A549 (cell line): ENCODE results near the gene MESD. TPM values are rescaled to one million over a fixed set of nuclear protein-coding genes. Genes with fewer than 3 reads are reported as not detected.

Source experiments
- ATAC-seq, 2 experiments: fragments of 200-7000 bp in 1 of 2; fragments of >200 bp in 1 of 2; cut with Nextera tagmentation in 1 of 2; cut with Tn5 transposase in 1 of 2; 3 replicates each; pipeline versions ENCODE4 v1.8.0 to v1.9.1; 2018 to 2020; ENCODE audit warnings: mild to moderate bottlenecking in 1 of 2, moderate library complexity in 1 of 2
- CTCF ChIA-PET: fragments of 300-600 bp; sonication (Branson Sonifier 250); formaldehyde crosslinking; extraction: SDS; loops from one replicate; lab custom pipeline; 2021; ENCODE audit warnings: antibody characterized with exemption, inconsistent platforms; lab: Yijun Ruan, JAX
- POLR2A ChIA-PET: fragments of 350-600 bp; formaldehyde crosslinking; extraction: SDS; loops from one replicate; lab custom pipeline; 2021; ENCODE audit warnings: antibody characterized with exemption, inconsistent platforms; lab: Yijun Ruan, JAX
- DNase-seq, 2 experiments: peaks; one replicate each; pipeline versions ENCODE4 v3.0.0 to v3.0.0-alpha.2; 2011 to 2016; ENCODE audit warnings: low read depth in 1 of 2, low spot score in 1 of 2
- FAIRE-seq: peaks from 2 replicates; lab custom pipeline; 2011; peaks lifted over from hg19 to GRCh38; lab: Jason Lieb, UNC
- H3K27ac ChIP-seq, 2 experiments: fragments of >200 bp; sonication (Bioruptor Twin); formaldehyde crosslinking; 3 replicates each; pipeline ENCODE4 v1.5.1; 2016 to 2017
- H3K4me1 ChIP-seq: fragments of >200 bp; sonication (Bioruptor Twin); formaldehyde crosslinking; 3 replicates; pipeline ENCODE4 v1.6.1; 2016
- H3K4me2 ChIP-seq: fragments of >200 bp; sonication (Bioruptor Twin); formaldehyde crosslinking; 3 replicates; pipeline ENCODE4 v1.6.1; 2016
- H3K4me3 ChIP-seq: fragments of >200 bp; sonication (Bioruptor Twin); formaldehyde crosslinking; 3 replicates; pipeline ENCODE4 v1.5.1; 2016
- H3K9me3 ChIP-seq: fragments of >200 bp; sonication (Bioruptor Twin); formaldehyde crosslinking; 3 replicates; pipeline ENCODE4 v1.6.1; 2016
- CBX2 ChIP-seq: fragments of 200-600 bp; sonication (generic); IDR thresholded peaks from 2 replicates; pipeline ENCODE4 v1.6.1; 2016; ENCODE audit warnings: low read depth, mild to moderate bottlenecking, borderline replicate concordance
- CEBPB ChIP-seq, 2 experiments: fragments of >200 bp in 1 of 2; sonication (Bioruptor Twin) in 1 of 2; formaldehyde crosslinking in 1 of 2; IDR thresholded peaks; 2 replicates each; pipeline ENCODE4 v1.6.1; 2012 to 2016
- CHD4 ChIP-seq: fragments of 200-600 bp; sonication (generic); IDR thresholded peaks from 2 replicates; pipeline ENCODE4 v1.6.1; 2016; ENCODE audit warnings: antibody characterized with exemption, mild to moderate bottlenecking, borderline replicate concordance
- EP300 ChIP-seq, 2 experiments: fragments of >200 bp; sonication (Bioruptor Twin); formaldehyde crosslinking; IDR thresholded peaks; 2 replicates in 1 of 2; 3 replicates in 1 of 2; pipeline ENCODE4 v1.6.1; 2016 to 2017
- FOSL2 ChIP-seq, 2 experiments: fragments of 450-650 bp in 1 of 2; fragments of >200 bp in 1 of 2; sonication (Bioruptor Twin) in 1 of 2; formaldehyde crosslinking; IDR thresholded peaks; 2 replicates each; pipeline versions ENCODE4 v1.5.0 to v1.6.1; 2016 to 2020; ENCODE audit warnings: mild to moderate bottlenecking in 1 of 2, moderate library complexity in 1 of 2
- GATA3 ChIP-seq: IDR thresholded peaks from 2 replicates; pipeline ENCODE4 v1.6.1; 2012; ENCODE audit warnings: borderline replicate concordance
- HOXB13 ChIP-seq: fragments of 250-450 bp; sonication (Bioruptor Pico); IDR thresholded peaks from 2 replicates; pipeline ENCODE4 v1.5.0; 2020; ENCODE audit warnings: low read depth, mild to moderate bottlenecking, moderate library complexity
- HOXB5 ChIP-seq: fragments of 250-450 bp; sonication (Bioruptor Pico); IDR thresholded peaks from 2 replicates; pipeline ENCODE4 v1.5.0; 2020; ENCODE audit warnings: mild to moderate bottlenecking, moderate library complexity
- JUNB ChIP-seq: fragments of >200 bp; sonication (Bioruptor Twin); formaldehyde crosslinking; IDR thresholded peaks from 2 replicates; pipeline ENCODE4 v1.6.1; 2016
- KDM1A ChIP-seq: fragments of 200-600 bp; sonication (generic); IDR thresholded peaks from 2 replicates; pipeline ENCODE4 v1.6.1; 2016; ENCODE audit warnings: low read depth, mild to moderate bottlenecking
- KDM5A ChIP-seq: fragments of 200-600 bp; sonication (generic); IDR thresholded peaks from 2 replicates; pipeline ENCODE4 v1.6.1; 2016; ENCODE audit warnings: antibody characterized with exemption, mild to moderate bottlenecking
- MAFK ChIP-seq: fragments of 450-650 bp; IDR thresholded peaks from 2 replicates; pipeline ENCODE4 v1.6.1; 2014; ENCODE audit not compliant: partially characterized antibody
- MAZ ChIP-seq: fragments of 150-350 bp; IDR thresholded peaks from 2 replicates; pipeline ENCODE4 v1.6.1; 2014; ENCODE audit warnings: antibody characterized with exemption, low read depth, low read length, borderline replicate concordance
- NFE2L2 ChIP-seq: fragments of 150-350 bp; conservative IDR thresholded peaks from 2 replicates; pipeline ENCODE4 v1.6.1; 2014; ENCODE audit warnings: low read length
- POLR2A ChIP-seq: IDR thresholded peaks from 2 replicates; pipeline ENCODE4 v1.6.1; 2012; ENCODE audit warnings: mild to moderate bottlenecking, low read length
- RAD21 ChIP-seq, 2 experiments: fragments of >200 bp in 1 of 2; sonication (Bioruptor Twin) in 1 of 2; formaldehyde crosslinking in 1 of 2; IDR thresholded peaks in 1 of 2; conservative IDR thresholded peaks in 1 of 2; 2 replicates in 1 of 2; 3 replicates in 1 of 2; pipeline ENCODE4 v1.6.1; 2012 to 2018; ENCODE audit warnings: inconsistent platforms in 1 of 2
- RARB ChIP-seq: fragments of 250-450 bp; sonication (Bioruptor Pico); IDR thresholded peaks from 2 replicates; pipeline ENCODE4 v1.8.0; 2021; ENCODE audit warnings: mild to moderate bottlenecking, moderate library complexity
- SREBF2 ChIP-seq: fragments of 450-650 bp; IDR thresholded peaks from 2 replicates; pipeline ENCODE4 v1.6.1; 2014; ENCODE audit warnings: mild to moderate bottlenecking, moderate library complexity
- TFCP2L1 ChIP-seq: fragments of 250-450 bp; sonication (Bioruptor Pico); IDR thresholded peaks from 2 replicates; pipeline ENCODE4 v1.5.0; 2021; ENCODE audit warnings: mild to moderate bottlenecking
- TP53 ChIP-seq: fragments of 250-450 bp; sonication (Bioruptor Pico); IDR thresholded peaks from 2 replicates; pipeline ENCODE4 v1.5.0; 2021; ENCODE audit warnings: mild to moderate bottlenecking, moderate library complexity
- ZNF302 ChIP-seq: fragments of 250-450 bp; sonication (Bioruptor Pico); IDR thresholded peaks from 2 replicates; pipeline ENCODE4 v1.9.0; 2021; ENCODE audit warnings: inconsistent platforms, mild to moderate bottlenecking, moderate library complexity
- ZSCAN20 ChIP-seq: fragments of 250-450 bp; sonication (Bioruptor Pico); IDR thresholded peaks from 2 replicates; pipeline ENCODE4 v1.8.0; 2022; ENCODE audit warnings: mild to moderate bottlenecking, moderate library complexity
- WGBS: methylation state at CpG from one replicate; pipeline ENCODE4 v1.1.6; 2017; ENCODE audit errors: missing lambda C conversion rate; 5-methylcytosine and 5-hydroxymethylcytosine counted together
- polyA plus RNA-seq, 4 experiments: library from polyadenylated mRNA; depleted of rRNA in 3 of 4; stranded (reverse); fragments of >200 nt; fragmentation: RNase III in 1 of 4; extraction: RNeasy Plus Mini Kit Qiagen cat#74134 plus additional on column Dnase treatment in 1 of 4; gene quantifications; 2 replicates in 3 of 4; 3 replicates in 1 of 4; pipeline ENCODE4 v1.2.3, GENCODE V29; 2011 to 2017
- TF ChIP-seq, protein P1 (sequence below): fragments of >200 bp; sonication (Bioruptor Twin); formaldehyde crosslinking; IDR thresholded peaks from 3 replicates; pipeline ENCODE4 v1.5.1; 2016
- TF ChIP-seq, protein P2 (sequence below): fragments of 450-650 bp; IDR thresholded peaks from 2 replicates; pipeline ENCODE4 v1.6.1; 2014; ENCODE audit warnings: antibody characterized with exemption
- TF ChIP-seq, protein P3 (sequence below): fragments of >200 bp; sonication (Bioruptor Twin); formaldehyde crosslinking; IDR thresholded peaks from 3 replicates; pipeline ENCODE4 v1.6.1; 2016

Gene MESD
- polyA plus RNA-seq, 2 of the 4 experiments (the other 2 are of a cell fraction) = 35.6 to 39.4 TPM

DNA sequence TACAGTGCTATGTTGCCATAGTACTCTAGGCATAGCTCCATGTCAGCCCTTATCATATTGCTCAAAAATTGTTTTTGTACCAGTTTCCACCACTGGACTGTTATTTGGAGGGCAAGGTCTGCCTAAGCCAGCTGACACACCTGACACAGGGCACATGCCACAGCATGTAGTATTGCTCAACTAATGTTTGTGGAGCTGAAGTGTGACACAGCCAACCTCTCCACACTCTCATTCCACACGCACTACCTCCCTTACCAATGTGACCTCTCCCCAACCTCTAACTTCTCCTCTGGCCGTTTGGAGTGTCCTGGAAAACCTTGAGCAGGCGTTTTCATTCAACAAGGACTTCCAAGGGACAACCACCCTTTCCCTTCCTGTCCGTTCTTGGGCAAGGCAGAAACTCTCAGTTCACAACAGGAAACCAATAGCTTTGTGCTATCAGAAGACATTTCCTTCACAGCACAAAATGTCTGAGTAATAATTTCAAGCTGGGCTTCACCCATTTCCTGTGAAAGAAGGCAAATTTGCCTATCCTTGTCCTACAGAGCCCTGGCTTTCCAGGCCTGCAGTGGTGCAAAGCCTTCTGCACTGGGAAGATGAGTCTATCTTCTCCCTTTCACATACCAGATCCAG is 49.5 kb upstream of the MESD start (continued):
- TF ChIP-seq, protein P1, sequence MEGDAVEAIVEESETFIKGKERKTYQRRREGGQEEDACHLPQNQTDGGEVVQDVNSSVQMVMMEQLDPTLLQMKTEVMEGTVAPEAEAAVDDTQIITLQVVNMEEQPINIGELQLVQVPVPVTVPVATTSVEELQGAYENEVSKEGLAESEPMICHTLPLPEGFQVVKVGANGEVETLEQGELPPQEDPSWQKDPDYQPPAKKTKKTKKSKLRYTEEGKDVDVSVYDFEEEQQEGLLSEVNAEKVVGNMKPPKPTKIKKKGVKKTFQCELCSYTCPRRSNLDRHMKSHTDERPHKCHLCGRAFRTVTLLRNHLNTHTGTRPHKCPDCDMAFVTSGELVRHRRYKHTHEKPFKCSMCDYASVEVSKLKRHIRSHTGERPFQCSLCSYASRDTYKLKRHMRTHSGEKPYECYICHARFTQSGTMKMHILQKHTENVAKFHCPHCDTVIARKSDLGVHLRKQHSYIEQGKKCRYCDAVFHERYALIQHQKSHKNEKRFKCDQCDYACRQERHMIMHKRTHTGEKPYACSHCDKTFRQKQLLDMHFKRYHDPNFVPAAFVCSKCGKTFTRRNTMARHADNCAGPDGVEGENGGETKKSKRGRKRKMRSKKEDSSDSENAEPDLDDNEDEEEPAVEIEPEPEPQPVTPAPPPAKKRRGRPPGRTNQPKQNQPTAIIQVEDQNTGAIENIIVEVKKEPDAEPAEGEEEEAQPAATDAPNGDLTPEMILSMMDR = no peak
- TF ChIP-seq SREBF2 = no peak
- TF ChIP-seq, protein P2, sequence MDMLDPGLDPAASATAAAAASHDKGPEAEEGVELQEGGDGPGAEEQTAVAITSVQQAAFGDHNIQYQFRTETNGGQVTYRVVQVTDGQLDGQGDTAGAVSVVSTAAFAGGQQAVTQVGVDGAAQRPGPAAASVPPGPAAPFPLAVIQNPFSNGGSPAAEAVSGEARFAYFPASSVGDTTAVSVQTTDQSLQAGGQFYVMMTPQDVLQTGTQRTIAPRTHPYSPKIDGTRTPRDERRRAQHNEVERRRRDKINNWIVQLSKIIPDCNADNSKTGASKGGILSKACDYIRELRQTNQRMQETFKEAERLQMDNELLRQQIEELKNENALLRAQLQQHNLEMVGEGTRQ = no peak

DNA sequence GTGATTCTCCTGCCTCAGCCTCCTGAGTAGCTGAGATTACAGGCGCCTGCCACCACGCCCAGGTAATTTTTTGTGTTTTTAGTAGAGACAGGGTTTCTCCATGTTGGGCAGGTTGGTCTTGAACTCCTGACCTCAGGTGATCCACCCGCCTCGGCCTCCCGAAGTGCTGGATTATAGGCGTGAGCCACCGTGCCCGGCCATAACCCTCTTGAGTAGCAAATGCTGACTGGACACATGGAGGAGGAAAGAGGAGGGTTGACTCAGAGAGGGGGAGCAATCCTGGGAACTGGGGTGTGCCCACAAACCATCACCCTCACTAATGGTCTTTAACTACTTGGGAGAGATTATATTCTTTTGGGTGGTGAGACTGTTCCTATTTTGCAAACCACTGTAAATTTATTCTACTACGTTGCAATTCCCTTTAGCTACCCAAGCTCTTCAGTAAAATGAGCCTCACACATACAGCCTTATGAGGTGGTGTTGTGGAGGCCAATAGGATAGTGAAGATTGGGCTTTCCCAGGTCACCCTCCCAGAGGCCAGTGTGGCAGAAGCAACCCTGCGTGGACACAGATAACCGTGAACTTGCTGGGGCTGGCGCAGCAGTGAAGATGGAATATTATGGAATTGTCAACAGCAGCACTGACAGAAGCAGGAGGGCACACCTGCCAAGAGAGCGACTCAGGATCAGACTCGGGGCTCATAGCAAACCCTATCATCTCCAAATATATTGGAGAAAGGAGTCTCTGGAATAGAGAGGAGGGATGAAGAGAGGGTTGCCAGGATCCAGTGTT is 48.5 kb upstream of the MESD start:
- POLR2A ChIA-PET = no interaction called here
- Histone ChIP-seq H3K27ac (no peak overlapping the region), H3K4me2 (no peak overlapping the region), H3K4me1 (no peaks in the 10 kb centered on the region), H3K4me3 (no peak overlapping the region), H3K9me3 (no peaks in the 10 kb centered on the region)
- ATAC-seq (peak; percentile 17 to 21; a peak in 2 of 6 replicates), DNase-seq (no peak), FAIRE-seq (no peak)
- CTCF ChIA-PET = no interaction called here
- TF ChIP-seq RARB (CRISPR knock-in tag) (no peak), EP300 (IDR thresholded peaks at IDR 0.05) (no peak), MAFK (no peak), CEBPB (IDR thresholded peaks at IDR 0.05) (no peak), CHD4 (no peak), TP53 (CRISPR knock-in tag) (no peak), HOXB5 (CRISPR knock-in tag) (no peak), ZSCAN20 (CRISPR knock-in tag) (no peak), HOXB13 (CRISPR knock-in tag) (no peak), NFE2L2 (no peak), CBX2 (no peak), ZNF302 (CRISPR knock-in tag) (no peak)
- TF ChIP-seq, protein P3, sequence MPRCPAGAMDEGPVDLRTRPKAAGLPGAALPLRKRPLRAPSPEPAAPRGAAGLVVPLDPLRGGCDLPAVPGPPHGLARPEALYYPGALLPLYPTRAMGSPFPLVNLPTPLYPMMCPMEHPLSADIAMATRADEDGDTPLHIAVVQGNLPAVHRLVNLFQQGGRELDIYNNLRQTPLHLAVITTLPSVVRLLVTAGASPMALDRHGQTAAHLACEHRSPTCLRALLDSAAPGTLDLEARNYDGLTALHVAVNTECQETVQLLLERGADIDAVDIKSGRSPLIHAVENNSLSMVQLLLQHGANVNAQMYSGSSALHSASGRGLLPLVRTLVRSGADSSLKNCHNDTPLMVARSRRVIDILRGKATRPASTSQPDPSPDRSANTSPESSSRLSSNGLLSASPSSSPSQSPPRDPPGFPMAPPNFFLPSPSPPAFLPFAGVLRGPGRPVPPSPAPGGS = no peak
- TF ChIP-seq, protein P2 = no peak
- 59% methylated on average over 14 of the region's 14 CpGs for WGBS

DNA sequence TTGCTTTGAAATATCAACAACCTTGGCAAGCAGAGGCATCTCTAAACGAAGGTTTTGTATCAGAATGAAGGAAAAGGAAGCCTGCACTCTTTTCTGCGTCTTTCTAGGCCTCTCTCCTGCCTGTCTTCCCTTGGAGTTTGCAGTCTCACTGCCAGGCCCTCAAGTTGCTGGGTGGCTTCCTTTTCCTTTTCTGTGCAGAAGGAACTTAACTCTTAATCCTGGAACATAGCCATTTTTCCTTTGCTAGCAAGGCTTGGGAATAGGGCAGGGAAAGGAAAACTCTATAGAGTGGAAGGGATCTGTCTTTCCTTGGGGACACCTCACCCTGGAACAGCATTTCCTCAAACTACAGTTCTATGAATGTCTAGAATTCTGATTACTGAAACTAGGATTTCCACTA is 43.9 kb upstream of the MESD start:
- no peak for TF ChIP-seq KDM1A
- TF ChIP-seq FOSL2 (IDR thresholded peaks at IDR 0.05) = no peak
- no peak for TF ChIP-seq FOSL2 (CRISPR knock-in tag; IDR thresholded peaks at IDR 0.05)
- TF ChIP-seq, protein P1 = no peak
- TF ChIP-seq TFCP2L1 (CRISPR knock-in tag) = no peak
- no peak for TF ChIP-seq MAZ
- no peak for TF ChIP-seq GATA3
- TF ChIP-seq RAD21 (conservative IDR thresholded peaks at IDR 0.05 in 1 of 2, IDR thresholded peaks at IDR 0.05 in 1 of 2) = no peak
- no peak for TF ChIP-seq MAFK
- no peak for TF ChIP-seq JUNB
- no peak for TF ChIP-seq HOXB5 (CRISPR knock-in tag)
- TF ChIP-seq NFE2L2 = no peak
- TF ChIP-seq KDM5A = no peak
- no peak for TF ChIP-seq POLR2A
- TF ChIP-seq, protein P3 = no peak
- Histone ChIP-seq H3K27ac (no peak overlapping the region), H3K9me3 (peaks cover 26% of the 10 kb centered on the region), H3K4me1 (no peaks in the 10 kb centered on the region), H3K4me3 (no peak overlapping the region), H3K4me2 (no peak overlapping the region)
- WGBS = 10% methylated on average over 2 of the region's 2 CpGs
- ATAC-seq = no peak
- CTCF ChIA-PET = interaction anchor here (1.2 kb wide), 1 partner anchor 15 kb away, joined by 3 read pairs; no protein-coding TSS in a partner anchor
- DNase-seq = no peak
- FAIRE-seq = no peak
- POLR2A ChIA-PET = no interaction called here
